ENCODE data around the gene ARGLU1. TPM values are rescaled to one million over a fixed set of nuclear protein-coding genes. Genes with fewer than 3 reads are reported as not detected.

ARGLU1 gene
- total and polyA plus RNA-seq, 2 experiments from 2014 or later: 108 to 166 TPM

- H3K4me2 ChIP-seq: no peak overlapping the region
- Mint-ChIP-seq H3K27me3 (ENCODE audit: insufficient read depth, low read depth, poor library complexity) (peaks cover 1% of the 10 kb centered on the region), H3K27ac (no peak overlapping the region; the same call in none of the 2 replicates), H3K36me3 (ENCODE audit: low read depth) (no peaks in the 10 kb centered on the region), H3K9me3 (no peaks in the 10 kb centered on the region), H3K4me1 (peaks cover 48% of the 10 kb centered on the region), H3K4me3 (no peak overlapping the region)
- peaks cover 50% of the 10 kb centered on the region for H3K79me2 ChIP-seq (replicated peaks; ENCODE audit: insufficient read depth)
- H3K27me3 ChIP-seq (ENCODE audit: insufficient read depth): no peaks in the 10 kb centered on the region
- H4K20me1 ChIP-seq (replicated peaks; ENCODE audit: insufficient read depth): no peaks in the 10 kb centered on the region
- no peaks in the 10 kb centered on the region for H3K9me2 ChIP-seq (ENCODE audit: insufficient read depth)
- no peak for DNase-seq (ENCODE audit: low spot score)
- no peak overlapping the region for H3K4me3 ChIP-seq
- H3K36me3 ChIP-seq (ENCODE audit: insufficient read depth): no peaks in the 10 kb centered on the region
- no peak overlapping the region for H2AFZ ChIP-seq
- ATAC-seq: no peak
- no peak for TF ChIP-seq ZNF114 (CRISPR knock-in tag; IDR thresholded peaks at IDR 0.05)
- TF ChIP-seq EZH2 (IDR thresholded peaks at IDR 0.05; ENCODE audit: low read depth, unreplicated experiment): no peak
- no peak for TF ChIP-seq STAT1 (IDR thresholded peaks at IDR 0.05; ENCODE audit: unreplicated experiment)
- TF ChIP-seq ZNF331 (CRISPR knock-in tag; IDR thresholded peaks at IDR 0.05; ENCODE audit: low read depth): no peak
- no peak for TF ChIP-seq ZNF462 (CRISPR knock-in tag; IDR thresholded peaks at IDR 0.05)
- TF ChIP-seq JUNB (IDR thresholded peaks at IDR 0.05; ENCODE audit: unreplicated experiment): no peak
- TF ChIP-seq, protein P1, sequence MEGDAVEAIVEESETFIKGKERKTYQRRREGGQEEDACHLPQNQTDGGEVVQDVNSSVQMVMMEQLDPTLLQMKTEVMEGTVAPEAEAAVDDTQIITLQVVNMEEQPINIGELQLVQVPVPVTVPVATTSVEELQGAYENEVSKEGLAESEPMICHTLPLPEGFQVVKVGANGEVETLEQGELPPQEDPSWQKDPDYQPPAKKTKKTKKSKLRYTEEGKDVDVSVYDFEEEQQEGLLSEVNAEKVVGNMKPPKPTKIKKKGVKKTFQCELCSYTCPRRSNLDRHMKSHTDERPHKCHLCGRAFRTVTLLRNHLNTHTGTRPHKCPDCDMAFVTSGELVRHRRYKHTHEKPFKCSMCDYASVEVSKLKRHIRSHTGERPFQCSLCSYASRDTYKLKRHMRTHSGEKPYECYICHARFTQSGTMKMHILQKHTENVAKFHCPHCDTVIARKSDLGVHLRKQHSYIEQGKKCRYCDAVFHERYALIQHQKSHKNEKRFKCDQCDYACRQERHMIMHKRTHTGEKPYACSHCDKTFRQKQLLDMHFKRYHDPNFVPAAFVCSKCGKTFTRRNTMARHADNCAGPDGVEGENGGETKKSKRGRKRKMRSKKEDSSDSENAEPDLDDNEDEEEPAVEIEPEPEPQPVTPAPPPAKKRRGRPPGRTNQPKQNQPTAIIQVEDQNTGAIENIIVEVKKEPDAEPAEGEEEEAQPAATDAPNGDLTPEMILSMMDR (conservative IDR thresholded peaks at IDR 0.05; ENCODE audit: low read depth in 2 of 2): no peak
- no peak for TF ChIP-seq CREB1 (CRISPR knock-in tag; IDR thresholded peaks at IDR 0.05; ENCODE audit: low read depth)
- TF ChIP-seq, protein P2, sequence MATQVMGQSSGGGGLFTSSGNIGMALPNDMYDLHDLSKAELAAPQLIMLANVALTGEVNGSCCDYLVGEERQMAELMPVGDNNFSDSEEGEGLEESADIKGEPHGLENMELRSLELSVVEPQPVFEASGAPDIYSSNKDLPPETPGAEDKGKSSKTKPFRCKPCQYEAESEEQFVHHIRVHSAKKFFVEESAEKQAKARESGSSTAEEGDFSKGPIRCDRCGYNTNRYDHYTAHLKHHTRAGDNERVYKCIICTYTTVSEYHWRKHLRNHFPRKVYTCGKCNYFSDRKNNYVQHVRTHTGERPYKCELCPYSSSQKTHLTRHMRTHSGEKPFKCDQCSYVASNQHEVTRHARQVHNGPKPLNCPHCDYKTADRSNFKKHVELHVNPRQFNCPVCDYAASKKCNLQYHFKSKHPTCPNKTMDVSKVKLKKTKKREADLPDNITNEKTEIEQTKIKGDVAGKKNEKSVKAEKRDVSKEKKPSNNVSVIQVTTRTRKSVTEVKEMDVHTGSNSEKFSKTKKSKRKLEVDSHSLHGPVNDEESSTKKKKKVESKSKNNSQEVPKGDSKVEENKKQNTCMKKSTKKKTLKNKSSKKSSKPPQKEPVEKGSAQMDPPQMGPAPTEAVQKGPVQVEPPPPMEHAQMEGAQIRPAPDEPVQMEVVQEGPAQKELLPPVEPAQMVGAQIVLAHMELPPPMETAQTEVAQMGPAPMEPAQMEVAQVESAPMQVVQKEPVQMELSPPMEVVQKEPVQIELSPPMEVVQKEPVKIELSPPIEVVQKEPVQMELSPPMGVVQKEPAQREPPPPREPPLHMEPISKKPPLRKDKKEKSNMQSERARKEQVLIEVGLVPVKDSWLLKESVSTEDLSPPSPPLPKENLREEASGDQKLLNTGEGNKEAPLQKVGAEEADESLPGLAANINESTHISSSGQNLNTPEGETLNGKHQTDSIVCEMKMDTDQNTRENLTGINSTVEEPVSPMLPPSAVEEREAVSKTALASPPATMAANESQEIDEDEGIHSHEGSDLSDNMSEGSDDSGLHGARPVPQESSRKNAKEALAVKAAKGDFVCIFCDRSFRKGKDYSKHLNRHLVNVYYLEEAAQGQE (IDR thresholded peaks at IDR 0.05; ENCODE audit: unreplicated experiment): no peak
- no peak for TF ChIP-seq POLR2AphosphoS5 (IDR thresholded peaks at IDR 0.05; ENCODE audit: low read depth)
- TF ChIP-seq ETS1 (IDR thresholded peaks at IDR 0.05): no peak
- no peak for TF ChIP-seq EZH2phosphoT487 (IDR thresholded peaks at IDR 0.05; ENCODE audit: unreplicated experiment)
- no peak for TF ChIP-seq NANOG (IDR thresholded peaks at IDR 0.05; ENCODE audit: borderline replicate concordance)
- H3F3A ChIP-seq (replicated peaks; ENCODE audit: low read depth): no peaks in the 10 kb centered on the region
- no peak overlapping the region for H3K27ac ChIP-seq (ENCODE audit: low read depth)
- peaks cover 46% of the 10 kb centered on the region for H3K4me1 ChIP-seq (ENCODE audit: insufficient read depth)
Measured at GRCh38 chr13:106500445-106500844, 67.5 kb downstream of the ARGLU1 start.

Measured in GM23338 (cell line).